ENCODE results near the gene MSTN.

The MSTN gene

GRCh38 chr2:190088917-190089316, 26.4 kb upstream of the MSTN start:
- peak; percentile 28 for DNase-seq (ENCODE audit: extremely low read depth, low read depth)

GRCh38 chr2:190084704-190085103, 22.2 kb upstream of the MSTN start:
- no peak for TF ChIP-seq CTCF (IDR thresholded peaks at IDR 0.05; ENCODE audit: low read depth, low read length)
- no peak for DNase-seq (ENCODE audit: extremely low read depth, low read depth)

More at GRCh38 chr2:190088917-190089316, 26.4 kb upstream of the MSTN start:
- peak; percentile 69 for TF ChIP-seq CTCF (IDR thresholded peaks at IDR 0.05; ENCODE audit: low read depth, low read length)

GRCh38 chr2:190082118-190082517, 19.6 kb upstream of the MSTN start:
- no peak for DNase-seq (ENCODE audit: extremely low read depth, low read depth)
- TF ChIP-seq CTCF (IDR thresholded peaks at IDR 0.05; ENCODE audit: low read depth, low read length), result no peak

- no peak for DNase-seq (ENCODE audit: extremely low read depth, low read depth)
- TF ChIP-seq CTCF (IDR thresholded peaks at IDR 0.05; ENCODE audit: low read depth, low read length), result no peak
Observed at GRCh38 chr2:190080527-190081049, 18.1 kb upstream of the MSTN start.

GRCh38 chr2:190079160-190079559, 16.6 kb upstream of the MSTN start:
- no peak for TF ChIP-seq CTCF (IDR thresholded peaks at IDR 0.05; ENCODE audit: low read depth, low read length)
- no peak for DNase-seq (ENCODE audit: extremely low read depth, low read depth)

GRCh38 chr2:190075623-190076022, 13.1 kb upstream of the MSTN start:
- TF ChIP-seq CTCF (IDR thresholded peaks at IDR 0.05; ENCODE audit: low read depth, low read length), result no peak
- no peak for DNase-seq (ENCODE audit: extremely low read depth, low read depth)

GRCh38 chr2:190069936-190070696, 7.6 kb upstream of the MSTN start:
- peak; percentile 65 for TF ChIP-seq CTCF (IDR thresholded peaks at IDR 0.05; ENCODE audit: low read depth, low read length)

More at GRCh38 chr2:190069936-190070696, 7.6 kb upstream of the MSTN start:
- DNase-seq (ENCODE audit: extremely low read depth, low read depth), result peak; percentile 52
